GM12873 (cell line): ENCODE measurements around the gene CRYBB1.

Experiments used
- TF ChIP-seq, protein P1 (sequence below): IDR thresholded peaks from 2 replicates; pipeline ENCODE4 v1.5.1; 2012; ENCODE audit warnings: low read depth, mild to moderate bottlenecking, moderate library complexity, low read length, control low read depth; ENCODE audit not compliant: insufficient read depth; ENCODE audit errors: missing control alignments

CRYBB1 gene

DNA sequence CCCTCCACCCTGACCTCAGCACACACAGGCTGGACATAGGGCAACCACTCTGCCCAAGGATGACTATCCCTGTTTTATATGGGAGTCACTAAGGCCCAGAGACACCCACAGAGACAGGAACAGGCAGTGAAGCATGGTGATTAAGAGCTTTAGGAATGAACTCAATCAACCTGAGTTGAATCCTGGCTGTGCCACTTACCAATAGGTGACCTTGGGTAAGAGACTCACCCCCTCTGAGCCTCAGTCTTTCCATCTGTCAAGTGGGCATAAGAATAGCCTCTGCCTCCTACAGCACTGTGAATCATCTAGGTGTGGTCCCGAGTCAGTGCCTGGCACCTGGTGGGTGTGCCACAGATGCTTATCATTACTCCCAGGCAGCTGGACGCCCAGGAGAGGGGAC lies 6.8 kb downstream of the CRYBB1 start:
- TF ChIP-seq, protein P1, sequence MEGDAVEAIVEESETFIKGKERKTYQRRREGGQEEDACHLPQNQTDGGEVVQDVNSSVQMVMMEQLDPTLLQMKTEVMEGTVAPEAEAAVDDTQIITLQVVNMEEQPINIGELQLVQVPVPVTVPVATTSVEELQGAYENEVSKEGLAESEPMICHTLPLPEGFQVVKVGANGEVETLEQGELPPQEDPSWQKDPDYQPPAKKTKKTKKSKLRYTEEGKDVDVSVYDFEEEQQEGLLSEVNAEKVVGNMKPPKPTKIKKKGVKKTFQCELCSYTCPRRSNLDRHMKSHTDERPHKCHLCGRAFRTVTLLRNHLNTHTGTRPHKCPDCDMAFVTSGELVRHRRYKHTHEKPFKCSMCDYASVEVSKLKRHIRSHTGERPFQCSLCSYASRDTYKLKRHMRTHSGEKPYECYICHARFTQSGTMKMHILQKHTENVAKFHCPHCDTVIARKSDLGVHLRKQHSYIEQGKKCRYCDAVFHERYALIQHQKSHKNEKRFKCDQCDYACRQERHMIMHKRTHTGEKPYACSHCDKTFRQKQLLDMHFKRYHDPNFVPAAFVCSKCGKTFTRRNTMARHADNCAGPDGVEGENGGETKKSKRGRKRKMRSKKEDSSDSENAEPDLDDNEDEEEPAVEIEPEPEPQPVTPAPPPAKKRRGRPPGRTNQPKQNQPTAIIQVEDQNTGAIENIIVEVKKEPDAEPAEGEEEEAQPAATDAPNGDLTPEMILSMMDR: no peak

- TF ChIP-seq, protein P1: no peak
These were observed 7.5 kb downstream of the CRYBB1 start for GRCh38 chr22:26610072-26610958.

DNA sequence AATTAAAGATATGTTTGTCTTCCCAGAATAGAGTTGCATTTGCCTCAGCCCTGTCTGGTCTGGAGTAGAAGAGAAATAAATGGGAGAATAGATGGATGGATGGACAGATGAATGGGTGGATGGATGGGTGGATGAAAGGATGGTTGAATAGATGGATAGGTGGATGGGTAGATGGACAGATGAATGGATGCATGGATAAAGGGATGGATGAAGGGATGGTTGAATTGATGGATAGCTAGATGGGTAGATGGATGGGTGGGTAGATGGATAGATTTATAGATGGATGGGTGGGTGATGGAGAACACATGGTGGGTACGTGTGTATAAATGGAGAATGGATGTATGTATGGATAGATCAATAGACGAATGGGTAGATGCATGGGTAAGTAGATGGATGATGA lies 8.5 kb downstream of the CRYBB1 start:
- TF ChIP-seq, protein P1: no peak

DNA sequence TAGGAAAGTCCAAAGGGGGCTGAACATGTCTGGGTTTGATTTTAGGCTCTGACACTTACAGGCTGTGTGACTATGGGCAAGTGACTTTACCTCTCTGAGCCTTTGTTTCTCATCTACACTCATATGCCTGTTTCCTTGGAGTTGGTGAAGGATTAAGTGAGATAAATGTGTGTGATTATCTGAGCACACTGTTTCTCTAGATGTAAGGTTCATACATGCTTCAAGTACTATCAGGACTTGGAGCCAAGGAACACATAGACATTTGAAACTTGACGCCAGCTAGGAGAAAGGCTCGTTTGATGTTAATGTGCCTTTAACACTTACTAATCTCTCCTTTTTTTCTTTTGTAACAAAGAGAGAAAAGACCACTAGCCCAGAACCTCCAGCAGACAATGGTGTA lies 9.7 kb downstream of the CRYBB1 start:
- TF ChIP-seq, protein P1: no peak

DNA sequence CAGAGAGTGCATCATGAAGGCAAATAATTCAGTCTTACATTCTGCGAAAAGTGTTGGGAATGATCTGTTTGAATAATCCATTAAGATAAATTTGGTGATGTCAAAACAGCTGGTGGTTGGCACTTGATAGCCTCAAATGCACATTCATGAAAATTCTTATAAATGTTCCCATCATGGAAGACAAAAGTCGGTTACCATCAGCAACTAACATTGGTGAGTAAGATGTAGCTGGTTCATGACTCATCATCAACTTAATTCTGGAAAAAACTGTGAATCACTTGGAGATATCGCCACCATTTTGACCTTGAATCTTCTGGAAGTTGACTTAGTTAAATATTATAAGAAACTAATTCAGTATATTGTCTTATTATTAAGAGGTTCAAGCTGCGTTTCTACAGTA lies 11.2 kb downstream of the CRYBB1 start:
- TF ChIP-seq, protein P1: no peak

DNA sequence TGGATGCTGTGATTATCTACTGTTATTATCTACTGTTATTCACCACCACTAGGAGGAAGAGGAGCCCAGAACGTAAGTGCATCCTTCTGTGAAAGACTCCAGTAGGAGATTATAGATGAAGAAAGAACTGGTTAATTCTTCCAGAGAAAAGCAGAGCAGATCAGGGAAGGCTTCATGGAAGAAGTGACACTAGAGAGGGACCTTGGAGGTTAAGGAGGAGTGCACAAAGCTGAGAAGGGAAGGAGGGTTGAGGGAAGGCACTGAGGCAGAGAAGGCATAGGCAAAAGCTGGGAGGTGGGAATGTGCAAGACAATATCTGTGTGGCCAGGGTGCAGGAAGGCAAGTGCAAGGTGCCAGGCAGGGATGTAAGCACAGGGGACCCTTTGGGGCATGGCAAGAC lies 13.5 kb downstream of the CRYBB1 start:
- TF ChIP-seq, protein P1: no peak

DNA sequence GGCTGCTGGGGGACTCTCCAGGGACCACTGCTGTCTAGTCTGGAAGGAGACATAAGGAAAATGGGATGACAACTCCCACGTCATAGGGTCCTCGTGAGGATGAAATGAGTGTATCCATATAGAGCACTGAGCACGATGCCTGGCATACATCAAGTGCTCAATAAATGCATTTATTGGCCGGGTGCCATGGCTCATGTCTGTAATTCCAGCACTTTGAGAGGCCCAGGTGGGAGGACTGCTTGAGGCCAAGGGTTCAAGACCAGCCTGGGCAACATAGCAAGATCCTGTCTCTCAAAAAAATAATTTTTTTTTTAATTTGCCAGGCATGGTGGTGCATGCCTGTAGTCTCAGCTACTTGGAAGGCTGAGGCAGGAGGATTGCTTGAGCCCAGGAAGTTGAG lies 15.7 kb downstream of the CRYBB1 start:
- TF ChIP-seq, protein P1: no peak
